ENCODE results near the gene MAPRE3.

Gene MAPRE3

GRCh38 chr2:26986576-26986975 is 16.1 kb downstream of the MAPRE3 start:
- DNase-seq = no peak

GRCh38 chr2:26988058-26988860 is 17.8 kb downstream of the MAPRE3 start:
- DNase-seq = no peak

- DNase-seq = no peak
Observed at GRCh38 chr2:26989156-26989555, 18.7 kb downstream of the MAPRE3 start.

DNA sequence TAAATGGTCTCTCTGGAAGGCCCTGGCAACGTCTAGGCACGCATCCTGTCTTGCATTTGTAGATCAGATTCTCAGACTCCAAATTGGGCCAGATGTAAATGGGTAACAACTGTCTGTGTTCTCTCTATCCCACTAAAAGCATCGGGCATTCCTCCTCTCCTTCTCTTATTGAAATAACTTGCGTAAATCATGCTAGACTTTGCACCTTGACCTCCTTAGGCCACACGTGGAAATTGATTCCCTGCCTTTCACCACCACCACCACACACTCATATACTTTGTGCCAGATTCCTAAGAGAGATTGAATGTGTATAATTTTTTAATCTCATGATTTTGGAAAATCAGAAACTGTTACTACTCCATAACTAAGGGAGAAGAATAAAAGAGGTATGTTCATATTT is 21.3 kb downstream of the MAPRE3 start:
- DNase-seq = no peak

GRCh38 chr2:26993768-26994167 is 23.3 kb downstream of the MAPRE3 start:
- DNase-seq = no peak

GRCh38 chr2:26994983-26995382 is 24.5 kb downstream of the MAPRE3 start:
- DNase-seq = no peak

DNA sequence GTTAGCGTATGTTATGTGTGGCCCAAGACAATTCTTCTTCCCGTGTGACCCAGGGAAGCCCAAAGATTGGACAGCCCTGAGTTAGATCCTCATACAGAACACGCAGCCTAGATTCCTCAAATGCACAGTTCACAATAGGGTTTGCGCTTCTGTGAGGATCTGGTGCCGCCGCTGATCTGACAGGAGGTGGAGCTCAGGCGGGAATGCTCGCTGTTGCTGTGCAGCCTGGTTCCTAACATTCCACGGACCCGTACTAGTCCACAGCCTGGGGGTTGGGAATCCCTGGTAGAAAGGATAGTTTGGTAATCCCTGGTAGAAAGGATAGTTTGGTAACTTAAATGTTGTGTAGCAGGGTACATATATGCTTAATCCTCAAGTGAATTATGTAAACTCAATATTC is 27.0 kb downstream of the MAPRE3 start:
- DNase-seq = no peak

GRCh38 chr2:26998323-26998722 is 27.9 kb downstream of the MAPRE3 start:
- no peak for DNase-seq

DNA sequence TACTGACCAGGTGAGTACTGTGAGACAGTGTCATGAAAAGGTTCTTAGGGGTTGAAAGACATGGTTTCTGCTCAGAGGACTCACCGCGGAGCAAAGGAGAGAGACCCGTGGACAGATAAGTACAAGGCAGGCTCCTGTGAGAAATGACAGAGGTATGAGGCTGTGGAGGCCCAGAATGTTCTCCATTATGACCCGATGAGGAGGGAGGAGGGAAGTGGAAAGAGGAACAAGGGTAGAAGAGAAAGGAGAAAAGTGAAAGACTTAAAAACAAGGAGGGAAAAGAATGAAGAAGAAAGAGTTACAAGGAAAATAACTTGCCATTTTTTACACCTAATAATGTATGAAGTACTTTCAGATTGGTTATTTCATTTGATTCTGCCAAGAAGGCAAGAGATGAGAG is 29.8 kb downstream of the MAPRE3 start:
- DNase-seq = peak; percentile 18 to 29

DNA sequence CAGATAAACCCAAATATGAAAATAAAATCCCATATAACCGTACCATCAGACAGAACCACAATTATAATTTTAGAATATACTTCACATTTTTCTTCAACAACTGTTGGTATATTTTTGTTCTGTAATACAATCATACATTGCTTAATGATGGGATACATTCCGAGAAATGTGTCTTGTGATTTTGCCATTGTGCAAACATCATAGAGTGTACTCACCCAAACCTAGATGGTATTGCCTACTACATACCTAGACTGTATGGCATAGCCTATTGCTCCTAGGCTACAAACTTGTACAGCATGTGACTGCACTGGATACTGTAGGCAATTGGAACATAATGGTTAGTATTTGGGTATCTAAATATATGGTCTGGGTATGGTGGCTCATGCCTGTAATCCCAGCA is 30.6 kb downstream of the MAPRE3 start:
- peak in 1 of 2 donors; percentile 24 for DNase-seq

DNA sequence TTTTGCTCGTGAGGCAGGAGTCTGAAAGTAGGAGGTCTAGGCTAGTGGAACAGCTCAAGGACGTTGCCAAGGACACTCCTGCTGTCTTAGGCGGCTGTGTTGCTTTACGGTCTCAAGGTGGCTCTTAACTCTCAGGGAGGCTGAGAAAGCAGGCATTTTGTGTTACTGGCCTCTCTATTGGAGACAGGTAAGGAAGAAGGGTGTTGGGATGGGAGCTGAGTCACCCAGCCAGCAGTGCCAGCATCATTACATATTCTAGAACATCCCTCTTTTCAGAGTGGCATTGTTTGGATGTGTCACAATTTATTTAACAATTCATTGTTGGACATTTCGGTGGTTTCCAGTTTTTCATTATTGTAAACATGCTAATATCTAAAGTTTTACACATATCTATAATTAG is 31.5 kb downstream of the MAPRE3 start:
- peak; percentile 21 to 23 for DNase-seq

DNA sequence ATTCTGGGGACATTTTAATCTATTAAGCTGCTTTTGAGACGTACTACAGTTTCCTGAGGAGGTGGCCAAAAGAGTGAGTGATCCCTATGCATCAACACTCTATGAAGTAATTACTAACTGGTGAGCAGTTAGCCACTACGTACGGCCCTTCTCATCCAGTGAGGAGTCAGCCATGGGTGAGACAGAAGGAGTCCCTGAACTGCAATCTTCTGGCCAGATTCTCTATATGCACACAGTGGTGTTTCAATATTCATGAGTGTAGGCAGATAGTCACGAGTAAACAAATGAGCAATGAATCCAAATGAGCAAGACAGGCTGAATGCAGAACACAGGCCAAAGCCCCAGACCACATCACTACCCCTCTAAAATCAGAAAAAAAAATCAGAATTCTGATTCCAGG is 32.6 kb downstream of the MAPRE3 start:
- DNase-seq = peak in 1 of 2 donors; percentile 57

- DNase-seq = peak; percentile 63 to 89
Observed at GRCh38 chr2:27003857-27004256, 33.4 kb downstream of the MAPRE3 start.

DNA sequence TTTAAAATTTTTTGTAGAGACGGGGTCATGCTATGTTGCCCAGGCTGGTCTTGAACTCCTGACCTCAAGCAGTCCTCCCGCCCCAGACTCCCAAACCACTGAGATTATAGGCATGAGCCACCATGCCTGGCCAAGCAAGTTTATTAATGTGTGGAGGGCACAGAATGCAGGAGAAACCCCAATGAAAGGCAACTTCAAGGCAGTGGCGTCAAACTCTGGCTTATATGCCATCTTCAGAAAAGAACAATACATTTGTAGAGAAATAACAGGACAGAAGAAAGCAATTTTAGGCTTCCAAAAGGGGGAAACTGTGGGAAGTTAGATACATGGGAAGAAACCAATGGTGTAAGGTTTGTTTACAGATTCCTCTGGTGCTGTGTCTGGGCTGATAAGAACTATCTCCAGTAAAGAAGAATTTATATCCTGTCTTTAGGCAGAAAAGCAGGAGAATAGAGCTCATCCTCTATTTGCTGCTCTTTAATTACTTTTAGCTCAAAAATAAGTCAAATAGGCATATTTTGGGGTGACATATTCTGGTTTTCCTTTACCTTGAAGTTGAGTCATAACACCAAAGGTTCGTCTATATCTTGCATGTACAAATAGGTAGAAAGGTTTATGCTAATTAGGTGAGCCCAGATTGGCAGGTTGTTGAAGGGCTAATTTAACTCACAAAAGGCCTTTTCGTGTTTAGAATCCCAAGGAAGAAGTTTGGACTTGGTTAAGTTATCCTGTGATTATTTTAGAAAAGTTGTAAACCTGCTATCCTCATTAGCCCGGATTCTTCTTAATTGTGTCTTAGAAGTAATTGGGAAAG is 36.4 kb downstream of the MAPRE3 start:
- DNase-seq = no peak

- DNase-seq = no peak
Observed at GRCh38 chr2:27007416-27008374, 37.3 kb downstream of the MAPRE3 start.

DNA sequence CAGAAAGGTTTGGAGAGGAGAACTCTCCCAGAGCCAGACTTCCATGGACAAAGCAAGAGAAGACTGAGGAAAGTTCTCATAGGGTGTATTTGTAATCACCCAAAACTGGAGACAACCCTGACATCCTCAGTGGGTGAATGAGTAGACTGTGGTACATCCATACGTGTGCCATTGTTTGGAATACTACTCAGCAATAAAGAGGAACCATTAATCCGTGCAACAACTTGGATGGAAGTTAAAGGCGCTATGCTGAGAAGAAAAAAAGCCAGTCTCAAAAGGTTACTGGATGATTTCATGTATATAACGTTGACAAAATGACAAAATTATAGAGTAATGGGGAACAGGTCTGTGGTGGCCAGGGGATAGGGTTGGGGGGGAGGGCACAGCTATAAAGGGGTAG is 38.2 kb downstream of the MAPRE3 start:
- DNase-seq = no peak

DNA sequence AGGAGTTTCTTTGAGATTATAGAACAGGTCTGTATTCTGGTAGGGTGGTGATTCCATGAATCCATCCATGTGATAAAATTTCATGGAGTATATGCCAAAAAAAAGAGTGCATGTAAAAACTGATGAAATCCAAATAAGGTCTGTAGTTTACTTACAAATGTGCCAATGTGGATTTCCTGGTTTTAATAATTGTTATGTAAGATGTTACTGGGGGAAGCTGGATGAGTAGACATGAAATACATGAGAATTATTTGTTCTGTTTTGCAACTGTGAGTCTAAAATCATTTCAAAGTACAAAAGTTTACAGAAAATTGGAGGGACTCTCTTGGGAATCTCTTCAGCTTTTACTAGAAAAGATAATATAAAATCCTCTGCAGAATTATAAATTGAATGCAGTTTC is 38.6 kb downstream of the MAPRE3 start:
- peak; percentile 41 to 48 for DNase-seq

GRCh38 chr2:27009716-27010115 is 39.3 kb downstream of the MAPRE3 start:
- DNase-seq = no peak

GRCh38 chr2:27010139-27010538 is 39.7 kb downstream of the MAPRE3 start:
- no peak for DNase-seq

DNA sequence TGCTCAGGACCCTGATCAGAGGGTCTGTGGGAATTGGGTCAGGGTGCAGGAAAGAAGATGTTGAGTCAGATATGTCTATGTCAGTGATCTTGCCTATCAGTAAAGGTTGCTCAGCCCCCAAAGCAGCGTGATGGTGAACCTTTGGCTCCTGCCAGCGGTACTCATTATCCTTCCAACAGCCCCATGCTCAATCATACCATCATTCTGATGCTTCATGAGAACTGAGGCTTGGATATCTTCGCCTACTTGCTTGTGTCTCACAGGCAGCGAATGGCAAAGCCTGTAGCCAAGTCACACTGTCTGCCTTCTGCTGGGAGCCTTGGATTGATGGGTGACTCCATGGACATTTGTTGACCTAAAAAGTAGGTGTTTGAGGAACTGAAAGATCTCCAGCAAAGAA is 43.3 kb downstream of the MAPRE3 start:
- no peak for DNase-seq

GRCh38 chr2:27014771-27015433 is 44.5 kb downstream of the MAPRE3 start:
- DNase-seq = no peak

- DNase-seq = peak; percentile 38 to 74
Observed at GRCh38 chr2:27016801-27017325, 46.4 kb downstream of the MAPRE3 start.
